Measurements from ENCODE around the gene NDRG3.

- TF ChIP-seq TAF1 (IDR thresholded peaks at IDR 0.05; ENCODE audit: low read depth): no peak
- TF ChIP-seq POLR2AphosphoS5 (IDR thresholded peaks at IDR 0.05): no peak
- no peak for TF ChIP-seq EZH2 (IDR thresholded peaks at IDR 0.05; ENCODE audit: borderline replicate concordance, insufficient read depth, low read length, poor library complexity, severe bottlenecking)
- TF ChIP-seq CTCF (IDR thresholded peaks at IDR 0.05; ENCODE audit: poor library complexity, severe bottlenecking): no peak
These were observed 113.2 kb downstream of the NDRG3 start for GRCh38 chr20:36632487-36633284.
